ACHN (cell line): Measurements from ENCODE around the gene TBX15.
"Not testable (repeated sequence)": the region's sequence is repeated elsewhere in the genome, so short reads cannot be mapped to it uniquely, and the experiment has no call there.

Experiments
- DNase-seq: peaks from one replicate; pipeline ENCODE4 v3.0.0-alpha.2; 2015
- in situ Hi-C: cut with HindIII; loops from 2 replicates; pipeline ENCODE4 v1.10.0; 2017; ENCODE audit warnings: low sequenced_read_pairs, low pct_ligation_motif_present, low pct_unique_long_range_greater_than_20kb

The TBX15 gene

DNA sequence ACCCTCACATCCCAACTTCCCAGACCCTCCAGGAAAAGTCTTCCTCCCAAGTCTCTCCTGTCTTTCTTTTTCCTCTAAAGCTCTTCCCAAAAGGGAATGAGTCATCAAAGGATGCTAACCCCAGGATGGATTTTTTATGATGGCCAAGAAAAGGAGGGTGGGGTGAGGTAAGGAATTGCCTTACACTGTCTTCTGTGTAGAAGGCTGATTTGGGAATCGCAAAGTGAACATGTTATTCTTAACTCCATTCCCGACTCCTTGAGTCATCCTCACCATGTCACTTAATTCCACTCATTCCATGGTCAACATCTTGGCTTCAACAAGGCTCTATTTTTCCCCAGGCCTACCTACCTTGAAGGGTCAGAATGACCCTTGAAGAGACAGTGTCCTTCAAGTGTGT, 44.0 kb downstream of the TBX15 start:
- in situ Hi-C loops = no loop called here
- DNase-seq = no peak

DNA sequence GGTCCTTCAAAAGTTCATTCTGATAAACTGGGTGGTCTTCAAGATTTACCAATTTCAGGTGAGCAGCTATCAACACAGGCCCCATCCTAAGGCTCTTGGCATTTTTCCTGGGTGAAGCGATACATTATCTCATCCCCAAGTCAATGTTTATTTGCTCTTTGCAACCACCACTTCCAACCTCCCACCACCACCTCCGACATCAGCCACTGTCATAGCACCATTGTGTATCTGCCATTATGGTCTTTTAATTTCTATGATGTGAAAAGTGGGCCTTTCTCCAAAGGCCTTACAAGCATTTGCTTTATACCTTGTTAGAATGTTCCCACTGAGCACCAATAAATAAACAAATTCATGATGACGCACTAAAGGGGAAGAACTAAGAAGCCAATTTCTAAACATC, 47.2 kb downstream of the TBX15 start:
- in situ Hi-C loops = no loop called here
- DNase-seq = no peak

DNA sequence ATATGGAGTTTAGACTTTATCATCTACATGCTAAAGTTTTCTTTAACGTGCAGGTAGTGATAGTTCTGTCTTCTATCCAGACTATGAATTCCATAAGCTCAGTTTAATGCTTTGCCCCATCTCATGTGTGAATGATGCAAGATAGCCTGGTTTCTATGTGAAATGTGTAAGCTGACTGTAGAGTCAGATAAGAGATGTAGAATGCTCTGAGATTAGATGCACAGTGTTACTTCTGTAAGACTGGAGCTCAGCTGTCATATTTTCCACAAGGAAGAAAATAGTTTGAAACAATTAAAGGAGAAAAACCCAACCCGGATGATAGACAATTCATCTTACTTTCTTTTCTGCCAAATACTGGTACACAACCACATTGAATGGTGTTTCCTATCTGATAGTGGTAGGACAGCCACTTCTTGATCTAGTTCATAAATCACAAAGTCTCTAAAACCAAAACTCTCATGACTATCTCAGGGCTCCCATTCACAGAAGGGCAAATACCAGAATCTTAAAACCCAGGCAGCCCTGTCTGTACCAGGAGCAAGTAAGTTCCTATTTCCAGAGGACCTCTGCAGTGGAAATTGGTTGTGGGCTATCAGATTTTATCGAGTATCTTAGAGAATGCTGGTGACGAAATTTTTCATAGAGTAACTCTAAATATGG, 50.6 kb downstream of the TBX15 start:
- no peak for DNase-seq
- in situ Hi-C loops = no loop called here

DNA sequence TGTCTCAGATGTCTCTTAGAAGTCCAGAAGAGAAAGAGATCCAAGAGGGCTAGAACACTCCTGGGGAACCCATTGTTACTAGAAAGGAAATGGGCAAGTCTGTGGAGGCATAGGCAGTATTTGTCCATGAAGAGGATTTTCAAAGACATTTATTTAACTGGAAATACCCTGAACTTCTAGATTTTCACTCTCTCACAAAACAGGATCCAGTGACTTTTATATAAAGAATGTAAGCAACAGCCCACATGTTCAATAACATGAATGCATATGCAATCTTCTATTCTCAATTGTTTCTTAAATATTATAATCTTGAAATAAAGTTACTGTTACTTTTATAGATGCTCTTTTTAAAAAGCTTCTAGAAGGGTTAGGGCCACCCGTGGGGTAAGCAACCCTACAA, 53.4 kb downstream of the TBX15 start:
- DNase-seq = no peak

DNA sequence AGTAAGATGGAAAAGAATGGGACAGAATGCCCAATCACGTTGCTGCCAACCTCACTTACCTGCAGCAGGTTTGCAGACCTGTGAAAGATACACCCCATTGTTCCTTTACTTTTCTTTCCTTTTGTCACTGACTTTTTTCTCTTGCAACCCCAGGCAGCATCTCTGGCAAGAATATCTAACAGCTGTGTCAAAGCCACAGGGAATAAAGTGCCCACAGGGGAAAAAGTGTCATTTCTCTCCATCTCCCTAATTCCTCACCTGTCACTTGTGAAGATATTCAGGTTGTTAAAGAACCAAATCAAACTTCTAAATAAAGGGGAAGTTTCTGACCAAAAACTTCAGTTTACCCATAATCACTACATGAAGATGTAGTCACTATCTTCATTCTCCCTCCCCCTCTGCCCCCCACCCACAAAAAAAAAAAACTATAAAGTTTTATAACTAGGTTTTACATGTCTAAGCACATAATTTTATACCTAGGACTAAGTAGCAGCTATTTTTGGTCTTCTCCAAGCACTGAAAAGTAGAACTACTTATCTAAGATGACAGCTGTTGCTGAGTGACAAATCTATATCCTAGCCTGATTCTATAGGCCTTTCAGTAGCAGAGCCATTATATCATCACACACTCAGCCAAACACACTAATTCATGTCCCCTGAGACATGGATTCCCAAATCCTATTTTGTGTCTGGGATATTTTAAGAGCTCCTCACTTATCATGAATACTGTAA, 54.9 kb downstream of the TBX15 start:
- in situ Hi-C loops = no loop called here
- DNase-seq = no peak

More for the DNA sequence above, 53.4 kb downstream of the TBX15 start:
- in situ Hi-C loops = no loop called here

DNA sequence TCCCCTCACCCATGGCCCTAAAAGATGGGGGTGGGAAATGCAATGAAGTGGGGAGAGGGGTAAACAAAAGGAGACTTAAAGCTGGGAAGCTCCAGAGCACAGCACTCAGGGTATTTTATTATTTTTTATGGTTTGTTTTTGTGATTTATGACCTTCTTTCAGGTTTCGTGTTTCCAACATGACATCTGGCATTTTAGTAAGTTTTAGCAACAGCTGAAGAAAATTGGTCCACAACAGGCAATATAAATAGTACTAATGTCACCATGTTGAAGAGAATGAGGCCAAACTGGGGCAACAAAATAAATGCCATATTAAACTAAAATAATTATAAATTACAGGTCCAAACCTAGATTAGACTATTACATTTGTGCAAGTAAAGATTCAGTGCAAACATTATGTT, 56.3 kb downstream of the TBX15 start:
- in situ Hi-C loops = no loop called here
- DNase-seq = no peak

DNA sequence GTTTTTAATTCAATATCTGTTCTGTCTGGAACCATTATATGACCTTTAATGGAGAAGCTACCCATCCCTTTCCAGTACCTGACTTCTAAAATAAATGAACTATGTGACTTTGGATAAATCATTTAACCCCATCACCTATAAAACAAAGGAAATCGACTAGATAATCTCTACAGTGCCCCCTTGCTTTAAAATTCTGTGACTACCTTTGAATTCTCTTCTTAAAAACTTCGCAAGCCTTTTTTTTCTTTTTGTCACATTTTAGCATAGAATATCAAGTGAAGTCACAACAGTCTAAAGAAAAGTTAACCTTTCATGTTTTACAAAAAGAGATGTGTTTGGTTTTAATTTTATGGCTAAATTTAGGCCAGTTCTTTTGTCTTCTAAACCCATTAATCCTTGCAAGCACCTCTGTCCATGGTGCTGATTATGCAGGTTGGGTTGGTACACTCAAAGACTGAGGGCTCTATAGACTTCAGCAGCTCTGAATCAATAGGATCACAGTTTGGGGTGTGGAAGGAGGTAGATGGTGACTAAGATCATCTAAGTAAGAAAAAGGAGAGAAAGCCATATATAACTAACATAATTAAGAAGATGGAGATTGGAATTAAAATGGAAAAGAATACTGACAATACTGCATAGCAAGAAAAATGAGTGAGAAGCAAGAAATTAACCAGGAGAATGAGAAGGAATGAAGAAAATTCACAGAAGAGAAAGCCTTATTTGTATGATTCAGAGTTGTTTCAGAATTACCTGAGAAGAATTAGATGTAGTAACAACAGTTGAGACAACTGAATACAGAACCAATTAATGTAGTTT, 59.2 kb downstream of the TBX15 start:
- in situ Hi-C loops = no loop called here
- DNase-seq = peak; percentile 39

DNA sequence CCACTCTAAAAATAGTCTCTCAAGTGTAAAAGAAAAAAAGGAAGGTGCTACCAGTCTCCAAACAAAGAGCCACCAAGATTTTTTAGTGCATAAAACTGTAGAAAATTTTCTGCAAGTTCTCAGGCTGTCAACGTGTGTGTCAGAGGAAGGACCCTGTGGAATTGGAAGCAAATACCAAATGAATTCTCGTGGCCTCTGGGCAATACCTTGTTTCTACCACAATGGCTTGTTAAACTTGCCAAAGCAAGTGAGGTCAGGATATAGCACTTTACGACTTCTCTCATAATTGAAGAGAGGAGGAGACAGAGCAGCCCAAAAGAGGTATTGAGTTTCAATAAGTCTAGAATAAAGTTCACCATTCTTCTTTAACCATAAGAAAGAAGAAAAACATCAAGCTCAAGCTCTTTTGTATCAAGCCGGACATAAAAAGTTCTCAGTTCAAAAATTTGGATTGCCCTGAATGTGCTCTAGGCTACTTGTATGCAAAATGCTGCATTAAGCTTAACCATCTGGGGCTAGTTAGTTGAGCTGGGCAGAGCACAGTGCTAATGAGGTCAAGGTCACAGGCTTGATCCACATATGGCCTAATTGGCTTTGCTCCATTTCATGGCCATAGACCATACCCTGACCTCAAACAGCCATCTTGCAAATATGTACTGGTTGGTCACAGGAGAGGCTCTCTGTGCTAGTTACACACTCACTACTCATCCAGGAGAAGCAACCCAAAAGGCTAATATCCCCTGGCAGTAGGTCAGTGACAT, 60.5 kb downstream of the TBX15 start:
- no peak for DNase-seq
- in situ Hi-C loops = no loop called here

DNA sequence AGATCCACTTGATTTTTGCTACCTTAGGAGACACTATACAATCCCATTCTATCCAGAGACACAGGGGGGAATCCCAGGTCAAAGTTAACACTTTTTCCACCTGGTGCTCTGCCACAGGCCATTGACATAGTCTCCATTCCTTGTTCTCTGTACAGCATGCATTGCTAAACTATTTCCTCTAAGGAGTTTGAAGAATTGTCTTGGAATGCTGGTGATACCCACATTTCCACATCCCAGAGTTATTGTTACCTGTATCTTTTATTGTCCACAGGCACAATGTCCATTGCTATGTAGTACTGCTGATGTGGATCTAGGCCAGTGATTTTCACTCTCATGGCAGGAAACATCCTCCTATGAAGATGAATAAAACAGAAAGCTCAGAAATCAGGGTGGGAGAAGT, 61.9 kb downstream of the TBX15 start:
- DNase-seq = no peak
- in situ Hi-C loops = no loop called here

DNA sequence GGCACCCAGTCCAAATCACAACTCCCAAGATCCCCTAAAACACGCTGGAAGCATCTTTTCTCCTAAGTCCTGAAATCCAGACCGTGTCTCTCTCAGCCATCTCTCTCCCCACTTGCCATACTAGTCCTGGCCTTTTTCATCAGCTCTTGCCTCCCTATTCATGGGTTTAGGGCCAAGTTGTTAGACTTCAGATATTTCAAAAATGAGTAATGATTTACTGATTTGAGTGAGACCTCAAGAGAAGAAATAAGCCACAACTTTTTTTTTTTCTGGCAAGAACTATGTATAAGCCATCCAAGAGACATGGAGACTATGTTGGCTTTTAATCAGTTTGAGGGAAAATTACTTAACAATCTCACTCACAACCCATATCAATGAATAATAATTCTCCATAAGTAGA, 62.5 kb downstream of the TBX15 start:
- no peak for DNase-seq
- in situ Hi-C loops = no loop called here

DNA sequence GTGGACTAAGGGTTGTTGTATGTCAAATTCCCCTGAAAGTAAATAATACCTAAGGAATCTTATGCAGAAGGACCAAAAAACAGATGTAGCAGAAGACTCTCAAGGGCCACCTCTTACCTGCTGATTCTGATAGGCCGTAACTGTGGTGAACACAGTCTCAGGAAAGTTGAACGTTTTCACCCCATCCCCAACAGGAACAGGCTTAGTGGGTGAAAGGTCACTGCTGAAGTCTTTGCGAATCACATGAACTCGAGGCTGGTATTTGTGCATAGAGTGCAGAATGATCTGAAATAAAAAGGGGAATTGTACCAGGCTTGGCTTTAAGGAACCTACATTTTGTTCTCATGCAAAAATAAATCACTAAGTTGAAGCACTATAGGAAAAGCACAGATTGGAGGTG, 64.8 kb downstream of the TBX15 start:
- in situ Hi-C loops = no loop called here
- no peak for DNase-seq

DNA sequence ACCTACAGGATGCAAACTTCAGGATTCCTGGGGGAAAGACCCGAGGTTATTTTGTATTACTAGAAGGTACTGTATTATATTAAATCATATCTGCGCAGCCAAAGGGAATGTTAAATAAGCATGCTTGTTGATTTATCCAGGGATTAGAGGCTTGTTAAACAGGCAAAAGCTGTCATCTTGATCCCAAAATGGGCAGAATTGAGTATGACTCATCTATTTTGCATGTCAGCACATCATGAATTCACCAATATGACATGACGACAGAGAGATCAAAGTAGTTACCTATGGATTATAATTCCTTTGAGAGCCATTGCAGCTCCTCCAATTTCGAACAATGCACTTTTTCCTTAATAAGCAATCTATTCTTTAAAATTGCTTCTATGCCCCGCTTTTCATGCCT, 66.1 kb downstream of the TBX15 start:
- no peak for DNase-seq
- in situ Hi-C loops = no loop called here

DNA sequence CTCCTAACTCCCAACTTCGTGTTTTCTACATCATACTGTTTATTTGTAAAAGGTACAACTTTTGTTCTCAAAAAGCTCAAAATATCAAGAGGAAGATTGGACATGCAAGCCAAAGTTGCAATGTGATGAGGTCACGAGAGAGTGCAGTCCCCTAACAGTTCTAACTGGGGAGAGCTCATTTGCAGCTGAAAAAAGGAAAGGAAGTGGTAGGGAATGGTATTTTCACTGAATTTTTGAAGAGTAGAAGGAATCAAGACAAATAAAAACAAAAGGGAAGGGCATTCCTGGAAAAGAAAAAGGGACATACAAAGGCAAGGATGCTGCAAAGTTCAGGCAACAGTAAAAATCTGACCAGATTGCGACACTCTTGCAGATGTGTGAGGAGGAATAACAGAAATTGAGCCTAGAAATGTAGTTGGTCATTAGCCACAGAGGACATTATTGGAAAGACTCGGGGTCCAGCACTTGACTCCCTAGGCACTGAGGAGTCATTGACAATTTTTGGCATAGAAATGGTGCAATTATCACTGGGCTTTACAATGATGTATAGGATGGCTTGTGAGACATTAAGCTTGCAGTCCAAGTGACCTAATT, 67.9 kb downstream of the TBX15 start:
- in situ Hi-C loops = no loop called here
- no peak for DNase-seq

DNA sequence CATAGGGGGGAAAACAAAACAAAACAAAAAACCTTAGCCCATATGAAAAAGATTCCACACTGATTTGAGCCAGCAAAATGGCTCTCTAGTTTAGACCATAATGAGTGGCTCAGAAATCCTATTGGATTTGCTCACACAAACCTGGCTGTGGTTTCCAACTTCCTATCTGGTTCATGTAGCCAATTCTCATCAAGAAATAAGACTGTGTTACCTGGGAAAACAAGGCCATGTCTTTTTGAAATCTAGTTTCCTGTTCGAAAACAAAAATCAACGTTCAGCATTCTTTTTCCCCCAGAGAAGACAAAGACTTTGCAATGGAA, 69.2 kb downstream of the TBX15 start:
- DNase-seq = no peak
- in situ Hi-C loops = no loop called here

DNA sequence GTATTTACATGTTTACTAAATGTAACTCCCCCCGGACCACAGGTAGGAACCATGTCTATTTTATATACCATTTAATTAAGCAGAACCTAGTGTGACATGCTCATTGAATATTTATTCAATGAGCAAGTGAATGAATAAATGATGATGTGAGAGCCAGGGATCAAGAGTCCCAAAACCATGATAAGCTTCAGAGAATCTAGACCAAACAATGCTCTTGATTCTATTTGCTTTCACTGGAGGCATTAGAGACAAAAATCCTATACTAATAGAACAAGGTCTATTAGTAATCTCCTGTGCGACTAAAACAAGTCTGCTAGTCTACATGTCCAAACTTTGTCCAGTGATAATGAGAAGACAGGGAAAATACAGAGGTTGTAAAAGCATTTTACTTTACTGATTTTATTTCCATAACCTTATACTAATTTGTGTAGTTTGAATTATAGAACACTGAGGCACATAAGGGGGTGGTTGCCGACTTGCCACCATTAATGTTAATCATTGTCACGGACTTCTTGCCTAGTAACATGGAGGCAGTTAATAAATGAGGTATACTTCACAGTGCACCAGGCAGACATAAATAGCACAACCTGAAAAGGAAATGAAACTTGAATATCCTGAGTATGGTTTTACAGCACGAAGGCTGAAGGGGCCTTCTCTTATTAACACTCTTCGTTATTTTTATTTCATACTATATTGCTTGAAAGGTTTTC, 69.8 kb downstream of the TBX15 start:
- in situ Hi-C loops = no loop called here

DNA sequence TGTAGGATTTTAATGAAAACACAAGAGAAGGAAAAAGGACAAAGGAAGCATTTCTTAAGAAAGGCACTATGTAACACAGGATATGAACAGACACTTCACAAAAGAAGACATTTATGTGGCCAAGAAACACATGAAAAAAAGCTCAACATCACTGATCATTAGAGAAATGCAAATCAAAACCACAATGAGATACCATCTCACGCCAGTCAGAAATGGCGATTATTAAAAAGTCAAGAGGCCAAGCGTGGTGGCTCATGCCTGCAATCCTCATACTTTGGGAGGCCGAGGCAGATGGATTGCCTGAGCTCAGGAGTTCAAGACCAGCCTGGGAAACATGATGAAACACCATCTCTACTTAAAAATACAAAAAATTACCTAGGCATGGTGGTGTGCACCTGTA, 71.8 kb downstream of the TBX15 start:
- in situ Hi-C loops, DNase-seq: not testable (repeated sequence)

More for the DNA sequence above, 69.8 kb downstream of the TBX15 start:
- no peak for DNase-seq

DNA sequence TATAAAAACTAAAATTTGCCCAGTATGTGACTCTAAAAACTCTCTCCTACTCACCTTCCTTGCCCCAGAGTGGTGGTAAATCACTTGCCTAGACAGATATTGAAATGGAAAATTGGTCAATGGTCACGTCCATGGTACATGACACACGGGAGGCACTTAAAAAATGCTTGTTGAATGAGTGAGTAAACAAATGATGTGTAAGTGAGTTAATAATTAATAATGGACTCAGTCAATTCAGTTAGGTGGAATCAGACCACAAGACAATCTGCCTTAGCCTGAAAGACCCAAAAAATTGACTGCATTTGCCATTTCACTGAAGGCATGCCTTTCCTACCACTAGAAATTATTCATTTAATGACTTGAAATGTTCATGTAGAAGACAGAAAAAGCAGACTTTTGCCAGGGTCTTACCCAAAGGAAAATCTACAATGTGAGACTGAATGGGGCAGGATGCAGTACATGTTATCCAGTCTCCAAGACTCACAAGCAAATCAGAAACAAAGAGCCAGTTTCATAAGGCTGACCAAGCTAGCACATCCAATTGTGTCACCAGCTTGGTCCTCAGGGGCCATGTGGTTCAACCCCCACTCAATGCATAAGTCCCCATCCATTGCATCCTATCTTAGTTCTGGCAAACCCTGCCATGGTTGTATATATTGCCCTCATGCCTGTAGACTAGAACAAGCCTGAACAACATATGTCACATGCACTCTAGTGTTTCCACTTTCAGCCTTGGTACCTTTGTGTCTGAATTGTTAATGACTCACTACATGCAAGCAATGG, 73.6 kb downstream of the TBX15 start:
- in situ Hi-C loops = no loop called here
- DNase-seq = peak; percentile 70
